DND-41 (cell line): ENCODE results near the gene PPM1E.
"Not testable (repeated sequence)": the region's sequence is repeated elsewhere in the genome, so short reads cannot be mapped to it uniquely, and the experiment has no call there.

ENCODE experiments used
- ATAC-seq: fragments of 200-7000 bp; cut with Tn5 transposase; 3 replicates; pipeline ENCODE4 v1.9.1; 2021; ENCODE audit warnings: low read depth; ENCODE audit not compliant: insufficient read depth
- DNase-seq: peaks from one replicate; pipeline ENCODE4 v3.0.0-alpha.2; 2020
- H2AFZ ChIP-seq: 2 replicates; pipeline ENCODE4 v1.6.0; 2012; ENCODE audit warnings: low read depth, low read length
- H3K27ac ChIP-seq: 2 replicates; pipeline ENCODE4 v1.5.1; 2012; ENCODE audit warnings: low read length, inconsistent platforms
- H3K27me3 ChIP-seq: fragments of 200-600 bp; sonication (generic); 2 replicates; pipeline ENCODE4 v1.6.0; 2012; ENCODE audit warnings: low read length, mild to moderate bottlenecking, inconsistent platforms; ENCODE audit not compliant: insufficient read depth, poor library complexity
- H3K36me3 ChIP-seq: 2 replicates; pipeline ENCODE4 v1.5.1; 2012; ENCODE audit warnings: low read length, inconsistent platforms; ENCODE audit not compliant: insufficient read depth
- H3K4me1 ChIP-seq: 2 replicates; pipeline ENCODE4 v1.5.1; 2012; ENCODE audit warnings: mild to moderate bottlenecking, low read length; ENCODE audit not compliant: insufficient read depth
- H3K4me2 ChIP-seq: 2 replicates; pipeline ENCODE4 v1.6.0; 2012; ENCODE audit warnings: mild to moderate bottlenecking, moderate library complexity, low read length, inconsistent platforms; ENCODE audit not compliant: insufficient read depth
- H3K4me3 ChIP-seq, 2 experiments: fragments of 200-600 bp in 1 of 2; shearing (Covaris generic) in 1 of 2; 2 replicates each; pipeline ENCODE4 v1.5.1; 2012 to 2016; ENCODE audit warnings: inconsistent platforms in 2 of 2, low read length in 2 of 2, mild to moderate bottlenecking in 2 of 2, low read depth in 1 of 2, moderate library complexity in 1 of 2
- H3K79me2 ChIP-seq: 2 replicates; pipeline ENCODE4 v1.6.0; 2012; ENCODE audit warnings: low read length, inconsistent platforms; ENCODE audit not compliant: insufficient read depth
- H3K9ac ChIP-seq: 2 replicates; pipeline ENCODE4 v1.6.0; 2012; ENCODE audit warnings: low read depth, mild to moderate bottlenecking, inconsistent platforms, low read length, moderate library complexity
- H3K9me3 ChIP-seq: 2 replicates; pipeline ENCODE4 v1.5.1; 2012; ENCODE audit warnings: low read length, moderate library complexity, mild to moderate bottlenecking, inconsistent platforms; ENCODE audit not compliant: insufficient read depth, severe bottlenecking
- H4K20me1 ChIP-seq: 2 replicates; pipeline ENCODE4 v1.6.0; 2012; ENCODE audit warnings: low read length; ENCODE audit not compliant: insufficient read depth
- EZH2 ChIP-seq: IDR thresholded peaks from 3 replicates; pipeline ENCODE4 v1.6.1; 2012; ENCODE audit warnings: borderline replicate concordance, low read depth, mild to moderate bottlenecking, moderate library complexity, low read length, inconsistent platforms; ENCODE audit not compliant: severe bottlenecking
- TF ChIP-seq, protein P1 (sequence below): IDR thresholded peaks from 2 replicates; pipeline ENCODE4 v1.5.1; 2012; ENCODE audit warnings: borderline replicate concordance, low read length, moderate library complexity, mild to moderate bottlenecking; ENCODE audit not compliant: poor library complexity, severe bottlenecking; ENCODE audit errors: extremely low read depth

Gene PPM1E

GRCh38 chr17:58789831-58790230, 34.2 kb downstream of the PPM1E start:
- H3K9me3 ChIP-seq = no peaks in the 10 kb centered on the region
- H2AFZ ChIP-seq = no peak overlapping the region
- TF ChIP-seq, protein P1, sequence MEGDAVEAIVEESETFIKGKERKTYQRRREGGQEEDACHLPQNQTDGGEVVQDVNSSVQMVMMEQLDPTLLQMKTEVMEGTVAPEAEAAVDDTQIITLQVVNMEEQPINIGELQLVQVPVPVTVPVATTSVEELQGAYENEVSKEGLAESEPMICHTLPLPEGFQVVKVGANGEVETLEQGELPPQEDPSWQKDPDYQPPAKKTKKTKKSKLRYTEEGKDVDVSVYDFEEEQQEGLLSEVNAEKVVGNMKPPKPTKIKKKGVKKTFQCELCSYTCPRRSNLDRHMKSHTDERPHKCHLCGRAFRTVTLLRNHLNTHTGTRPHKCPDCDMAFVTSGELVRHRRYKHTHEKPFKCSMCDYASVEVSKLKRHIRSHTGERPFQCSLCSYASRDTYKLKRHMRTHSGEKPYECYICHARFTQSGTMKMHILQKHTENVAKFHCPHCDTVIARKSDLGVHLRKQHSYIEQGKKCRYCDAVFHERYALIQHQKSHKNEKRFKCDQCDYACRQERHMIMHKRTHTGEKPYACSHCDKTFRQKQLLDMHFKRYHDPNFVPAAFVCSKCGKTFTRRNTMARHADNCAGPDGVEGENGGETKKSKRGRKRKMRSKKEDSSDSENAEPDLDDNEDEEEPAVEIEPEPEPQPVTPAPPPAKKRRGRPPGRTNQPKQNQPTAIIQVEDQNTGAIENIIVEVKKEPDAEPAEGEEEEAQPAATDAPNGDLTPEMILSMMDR = no peak
- TF ChIP-seq EZH2 = no peak
- DNase-seq = no peak
- no peaks in the 10 kb centered on the region for H4K20me1 ChIP-seq
- H3K79me2 ChIP-seq = no peaks in the 10 kb centered on the region
- peaks cover 3% of the 10 kb centered on the region for H3K27me3 ChIP-seq
- peaks cover 4% of the 10 kb centered on the region; the same call in 1 of the 2 replicates for H3K4me1 ChIP-seq
- H3K4me3 ChIP-seq = no peak overlapping the region
- no peak overlapping the region for H3K4me2 ChIP-seq
- no peak overlapping the region for H3K27ac ChIP-seq
- H3K36me3 ChIP-seq = no peaks in the 10 kb centered on the region
- no peak for ATAC-seq
- H3K9ac ChIP-seq = no peak overlapping the region

- not testable (repeated sequence) for H3K27ac ChIP-seq, H3K4me2 ChIP-seq, H4K20me1 ChIP-seq, H2AFZ ChIP-seq, H3K9ac ChIP-seq, H3K36me3 ChIP-seq, DNase-seq, H3K79me2 ChIP-seq, H3K4me1 ChIP-seq, ATAC-seq, H3K27me3 ChIP-seq, H3K9me3 ChIP-seq, H3K4me3 ChIP-seq
Measured at GRCh38 chr17:58794508-58794907, 38.9 kb downstream of the PPM1E start.

- H3K36me3 ChIP-seq = no peaks in the 10 kb centered on the region
- H3K9ac ChIP-seq = no peak overlapping the region
- no peak for ATAC-seq
- H3K4me1 ChIP-seq = no peaks in the 10 kb centered on the region
- H4K20me1 ChIP-seq = no peaks in the 10 kb centered on the region
- H3K27me3 ChIP-seq = peaks cover 3% of the 10 kb centered on the region
- TF ChIP-seq, protein P1 = no peak
- TF ChIP-seq EZH2 = no peak
- no peaks in the 10 kb centered on the region for H3K79me2 ChIP-seq
- H3K27ac ChIP-seq = no peak overlapping the region
- H3K4me3 ChIP-seq = no peak overlapping the region
- no peak for DNase-seq
- H3K9me3 ChIP-seq = no peaks in the 10 kb centered on the region
- H3K4me2 ChIP-seq = no peak overlapping the region
- no peak overlapping the region for H2AFZ ChIP-seq
Measured at GRCh38 chr17:58802188-58802587, 46.5 kb downstream of the PPM1E start.

DNA sequence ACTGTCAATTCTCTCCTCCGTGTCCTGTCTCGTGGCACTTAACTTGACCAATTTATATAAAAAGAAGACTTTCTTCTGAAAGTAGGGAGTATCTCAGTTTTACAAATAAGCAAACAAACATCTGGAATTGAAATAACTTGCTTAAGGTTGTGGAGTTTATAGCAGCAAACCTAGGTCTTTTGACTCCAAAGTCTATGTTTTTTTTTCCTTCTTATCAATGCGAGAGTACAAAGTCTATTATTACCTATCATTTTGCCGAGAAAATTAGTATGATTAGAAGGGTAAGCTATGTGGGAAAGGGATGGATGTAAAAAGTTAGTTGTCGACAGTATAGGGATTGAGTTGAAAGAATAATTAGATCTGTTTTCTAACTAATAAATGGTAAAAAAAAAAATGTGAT, 50.4 kb downstream of the PPM1E start:
- no peak overlapping the region for H3K9ac ChIP-seq
- H4K20me1 ChIP-seq = no peaks in the 10 kb centered on the region
- H3K36me3 ChIP-seq = no peaks in the 10 kb centered on the region
- peaks cover 10% of the 10 kb centered on the region for H3K27me3 ChIP-seq
- no peak overlapping the region for H2AFZ ChIP-seq
- no peak for TF ChIP-seq EZH2
- H3K4me1 ChIP-seq = no peaks in the 10 kb centered on the region
- H3K4me3 ChIP-seq = no peak overlapping the region
- no peaks in the 10 kb centered on the region for H3K79me2 ChIP-seq
- ATAC-seq (no peak), DNase-seq (no peak)
- H3K9me3 ChIP-seq = no peaks in the 10 kb centered on the region
- H3K4me2 ChIP-seq = no peak overlapping the region
- no peak overlapping the region for H3K27ac ChIP-seq
